Gastrocnemius medialis (tissue), 4 donors: ENCODE data around the gene SCARB1.

Source experiments
- POLR2A ChIP-seq, 2 donors: fragments of 450-650 bp; IDR thresholded peaks; one replicate each; pipeline ENCODE4 v1.6.1; 2017; ENCODE audit warnings: antibody characterized with exemption in 2 of 2, mild to moderate bottlenecking in 2 of 2, moderate library complexity in 2 of 2
- TF ChIP-seq, protein P1 (sequence below), 5 experiments: fragments of 450-650 bp in 3 of 5; fragments of 200-600 bp in 2 of 5; sonication (generic) in 2 of 5; IDR thresholded peaks in 4 of 5; conservative IDR thresholded peaks in 1 of 5; 1 replicate in 4 of 5; 2 replicates in 1 of 5; pipeline ENCODE4 v1.5.1; 2016 to 2019; ENCODE audit warnings: antibody characterized with exemption in 5 of 5, mild to moderate bottlenecking in 3 of 5, moderate library complexity in 3 of 5

GRCh38 chr12:124759841-124760503, 103.7 kb downstream of the SCARB1 start:
- TF ChIP-seq, protein P1, sequence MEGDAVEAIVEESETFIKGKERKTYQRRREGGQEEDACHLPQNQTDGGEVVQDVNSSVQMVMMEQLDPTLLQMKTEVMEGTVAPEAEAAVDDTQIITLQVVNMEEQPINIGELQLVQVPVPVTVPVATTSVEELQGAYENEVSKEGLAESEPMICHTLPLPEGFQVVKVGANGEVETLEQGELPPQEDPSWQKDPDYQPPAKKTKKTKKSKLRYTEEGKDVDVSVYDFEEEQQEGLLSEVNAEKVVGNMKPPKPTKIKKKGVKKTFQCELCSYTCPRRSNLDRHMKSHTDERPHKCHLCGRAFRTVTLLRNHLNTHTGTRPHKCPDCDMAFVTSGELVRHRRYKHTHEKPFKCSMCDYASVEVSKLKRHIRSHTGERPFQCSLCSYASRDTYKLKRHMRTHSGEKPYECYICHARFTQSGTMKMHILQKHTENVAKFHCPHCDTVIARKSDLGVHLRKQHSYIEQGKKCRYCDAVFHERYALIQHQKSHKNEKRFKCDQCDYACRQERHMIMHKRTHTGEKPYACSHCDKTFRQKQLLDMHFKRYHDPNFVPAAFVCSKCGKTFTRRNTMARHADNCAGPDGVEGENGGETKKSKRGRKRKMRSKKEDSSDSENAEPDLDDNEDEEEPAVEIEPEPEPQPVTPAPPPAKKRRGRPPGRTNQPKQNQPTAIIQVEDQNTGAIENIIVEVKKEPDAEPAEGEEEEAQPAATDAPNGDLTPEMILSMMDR (IDR thresholded peaks at IDR 0.05 in 4 of 5, conservative IDR thresholded peaks at IDR 0.05 in 1 of 5), result no peak
- TF ChIP-seq POLR2A (IDR thresholded peaks at IDR 0.05), result no peak
